ACC112 (cell line): ENCODE measurements around the gene KCNMA1.
A peak's percentile ranks its signal among the peaks of the same experiment; 100 is the strongest.

Experiments
- H2AFZ ChIP-seq: fragments of 200-600 bp; sonication (generic); one replicate; pipeline ENCODE4 v1.6.0; 2017; ENCODE audit warnings: antibody characterized with exemption, low read length; ENCODE audit not compliant: unreplicated experiment
- H3K27ac ChIP-seq: fragments of 200-600 bp; sonication (generic); 2 replicates; pipeline ENCODE4 v1.5.1; 2014; ENCODE audit warnings: low read depth, mild to moderate bottlenecking, antibody characterized with exemption, low read length, moderate library complexity
- H3K27me3 ChIP-seq: fragments of 200-600 bp; sonication (generic); 2 replicates; pipeline ENCODE4 v1.6.1; 2014; ENCODE audit warnings: mild to moderate bottlenecking, antibody characterized with exemption, low read length, moderate library complexity, mixed read lengths; ENCODE audit not compliant: insufficient read depth
- H3K36me3 ChIP-seq: fragments of 200-600 bp; sonication (generic); 2 replicates; pipeline ENCODE4 v1.6.1; 2016; ENCODE audit warnings: mild to moderate bottlenecking, antibody characterized with exemption, low read length, moderate library complexity, mixed read lengths; ENCODE audit not compliant: insufficient read depth
- H3K4me1 ChIP-seq: fragments of 200-600 bp; sonication (generic); one replicate; pipeline ENCODE4 v1.6.1; 2016; ENCODE audit warnings: low read length, mixed read lengths; ENCODE audit not compliant: insufficient read depth, unreplicated experiment, control insufficient read depth
- H3K4me3 ChIP-seq: fragments of 200-600 bp; sonication (generic); 2 replicates; pipeline ENCODE4 v1.5.1; 2014; ENCODE audit warnings: mild to moderate bottlenecking, low read depth, low read length
- H3K79me2 ChIP-seq: fragments of 200-600 bp; sonication (generic); one replicate; pipeline ENCODE4 v1.6.0; 2016; ENCODE audit warnings: low read length; ENCODE audit not compliant: control insufficient read depth, unreplicated experiment, insufficient read depth

Gene KCNMA1

DNA sequence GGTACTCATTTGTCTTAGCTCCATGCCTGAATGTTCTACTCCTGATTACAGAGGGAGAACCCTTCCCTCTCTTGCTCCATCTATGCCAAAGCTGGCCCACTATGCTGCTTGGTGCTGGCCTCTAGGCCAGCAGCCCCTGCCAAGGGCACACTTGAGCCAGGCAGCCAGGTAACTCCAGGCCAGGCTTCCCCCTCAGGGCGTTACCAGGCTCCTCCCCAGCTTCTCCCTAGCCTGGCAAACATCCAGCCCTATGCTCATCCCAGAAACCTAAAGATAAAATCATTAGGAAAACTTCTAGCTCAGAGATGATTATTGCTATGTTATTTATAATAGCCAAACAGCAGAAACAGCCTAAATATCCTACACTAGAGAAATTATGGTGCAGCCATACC is 103.7 kb downstream of the KCNMA1 start:
- Histone ChIP-seq H3K79me2 (peaks cover 2% of the 10 kb centered on the region), H2AFZ (no peak overlapping the region), H3K4me1 (peaks cover 58% of the 10 kb centered on the region), H3K36me3 (no peaks in the 10 kb centered on the region), H3K27me3 (no peaks in the 10 kb centered on the region), H3K27ac (no peak overlapping the region), H3K4me3 (no peak overlapping the region)

DNA sequence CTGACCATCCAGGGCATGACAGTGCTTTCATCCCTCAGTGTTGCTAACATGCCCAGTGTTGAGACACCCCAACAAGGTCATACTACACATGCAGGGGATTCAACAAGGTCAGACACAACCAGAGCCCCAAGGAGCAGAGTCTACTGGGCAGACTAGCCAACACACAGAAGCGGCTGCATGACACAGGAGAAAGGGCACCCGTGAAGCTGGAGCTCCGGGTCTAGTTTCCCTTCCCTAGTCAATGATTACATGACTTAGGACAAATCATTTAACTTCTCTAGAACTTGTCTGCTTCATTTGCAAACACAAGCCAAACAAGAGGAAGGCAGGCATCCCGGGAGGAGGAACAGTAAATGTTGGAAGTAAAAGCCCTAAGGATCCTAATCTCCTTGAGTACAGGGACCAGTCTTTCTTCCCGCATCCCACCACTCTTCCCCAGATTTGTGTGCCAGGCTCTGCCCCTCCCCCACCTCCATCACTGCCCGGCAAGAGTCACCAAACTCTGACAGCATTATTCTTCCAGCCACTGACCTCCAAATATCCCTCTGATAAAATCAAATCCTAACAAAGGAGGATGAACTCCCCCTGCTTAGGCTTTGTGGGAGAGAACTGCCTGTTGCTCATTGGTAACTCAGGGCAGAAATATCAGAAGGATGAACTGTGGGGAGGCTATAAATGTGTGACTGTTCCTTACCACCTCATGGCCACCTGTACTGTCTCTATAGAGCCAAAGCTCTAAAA is 104.3 kb downstream of the KCNMA1 start:
- peaks cover 58% of the 10 kb centered on the region for H3K4me1 ChIP-seq
- H3K36me3 ChIP-seq = no peaks in the 10 kb centered on the region
- H3K27ac ChIP-seq = no peak overlapping the region; the same call in 1 of the 2 replicates
- no peak overlapping the region for H2AFZ ChIP-seq
- no peak overlapping the region for H3K4me3 ChIP-seq
- no peaks in the 10 kb centered on the region for H3K27me3 ChIP-seq
- H3K79me2 ChIP-seq = peaks cover 2% of the 10 kb centered on the region

DNA sequence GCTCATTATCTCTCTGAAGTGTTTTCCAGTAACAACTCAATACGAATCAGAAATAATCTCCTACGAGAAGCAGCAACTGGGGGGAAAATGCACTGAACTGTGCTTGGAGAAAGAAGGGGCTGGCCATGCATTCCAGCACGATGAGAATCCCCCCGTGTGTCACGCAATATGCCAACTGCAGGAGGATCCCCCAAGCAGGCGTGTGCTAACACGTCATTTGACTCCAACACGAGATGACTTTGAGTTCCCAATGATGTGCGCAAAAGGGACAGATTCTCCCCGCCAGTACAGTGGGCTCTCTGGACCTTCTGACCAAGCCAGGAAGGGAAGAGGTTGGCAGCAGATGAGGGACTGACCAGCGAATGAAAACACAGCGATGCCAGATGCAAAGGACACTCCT is 105.5 kb downstream of the KCNMA1 start:
- peak overlapping the region; percentile 74 for H3K27ac ChIP-seq

DNA sequence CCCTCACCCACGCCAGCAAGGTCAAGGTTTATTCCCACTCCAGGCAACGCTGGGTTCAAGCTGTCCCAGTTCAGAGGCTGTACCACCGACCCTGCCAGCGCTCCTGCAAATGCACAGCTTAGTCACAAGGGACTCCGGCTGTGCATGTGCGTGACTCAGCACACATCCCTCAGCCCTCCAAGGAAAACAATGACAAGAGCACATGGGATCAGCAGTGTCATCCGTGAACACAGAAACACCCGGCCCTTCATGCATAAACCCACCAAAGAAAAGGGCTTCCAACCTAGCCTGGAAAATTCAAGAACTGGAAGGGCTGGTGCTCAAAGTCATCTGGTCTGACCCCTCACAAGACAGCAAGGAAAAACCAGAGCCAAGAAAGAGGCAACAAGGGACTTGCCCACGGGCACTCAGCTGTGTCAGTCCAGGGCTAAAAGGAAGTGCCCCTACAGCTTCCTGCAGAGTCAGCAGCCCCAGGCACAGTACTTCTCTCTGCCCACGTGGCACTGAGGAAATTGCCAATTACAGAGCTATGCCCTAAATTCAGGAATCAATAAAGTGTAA is 106.1 kb downstream of the KCNMA1 start:
- H3K36me3 ChIP-seq = no peaks in the 10 kb centered on the region
- H3K4me3 ChIP-seq = peak overlapping the region; percentile 42; the same call in 1 of the 2 replicates
- H3K4me1 ChIP-seq = peaks cover 60% of the 10 kb centered on the region
- H3K27ac ChIP-seq = peak overlapping the region; percentile 74
- H3K27me3 ChIP-seq = no peaks in the 10 kb centered on the region
- H2AFZ ChIP-seq = peak overlapping the region; percentile 39
- peaks cover 2% of the 10 kb centered on the region for H3K79me2 ChIP-seq

More for the DNA sequence above, 105.5 kb downstream of the KCNMA1 start:
- peaks cover 57% of the 10 kb centered on the region for H3K4me1 ChIP-seq
- H3K4me3 ChIP-seq = peak overlapping the region; percentile 42; the same call in 1 of the 2 replicates
- peak overlapping the region; percentile 39 for H2AFZ ChIP-seq
- no peaks in the 10 kb centered on the region for H3K27me3 ChIP-seq
- peaks cover 2% of the 10 kb centered on the region for H3K79me2 ChIP-seq
- H3K36me3 ChIP-seq = no peaks in the 10 kb centered on the region

DNA sequence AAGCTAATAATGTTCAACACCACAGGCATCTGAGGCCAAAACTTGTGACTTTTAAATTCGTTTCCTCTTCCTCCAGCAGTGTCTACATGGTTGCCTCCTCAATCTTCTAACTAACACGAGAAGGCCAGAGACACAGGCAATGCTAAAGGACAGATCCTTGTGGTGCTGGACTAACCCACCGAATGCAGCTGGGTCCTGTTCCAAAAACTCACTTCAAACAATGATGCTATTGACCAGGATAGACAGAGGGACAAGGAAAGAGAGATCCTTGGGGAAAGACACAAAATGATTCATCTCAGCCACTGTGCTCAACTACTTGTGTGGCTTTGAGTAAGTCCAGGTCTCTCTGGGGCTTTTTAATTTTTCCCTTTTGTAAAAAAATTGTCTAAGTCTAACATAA is 107.6 kb downstream of the KCNMA1 start:
- Histone ChIP-seq H3K27me3 (no peaks in the 10 kb centered on the region), H3K4me3 (no peak overlapping the region), H3K27ac (no peak overlapping the region), H3K36me3 (no peaks in the 10 kb centered on the region), H2AFZ (no peak overlapping the region), H3K4me1 (peaks cover 71% of the 10 kb centered on the region), H3K79me2 (peaks cover 2% of the 10 kb centered on the region)

DNA sequence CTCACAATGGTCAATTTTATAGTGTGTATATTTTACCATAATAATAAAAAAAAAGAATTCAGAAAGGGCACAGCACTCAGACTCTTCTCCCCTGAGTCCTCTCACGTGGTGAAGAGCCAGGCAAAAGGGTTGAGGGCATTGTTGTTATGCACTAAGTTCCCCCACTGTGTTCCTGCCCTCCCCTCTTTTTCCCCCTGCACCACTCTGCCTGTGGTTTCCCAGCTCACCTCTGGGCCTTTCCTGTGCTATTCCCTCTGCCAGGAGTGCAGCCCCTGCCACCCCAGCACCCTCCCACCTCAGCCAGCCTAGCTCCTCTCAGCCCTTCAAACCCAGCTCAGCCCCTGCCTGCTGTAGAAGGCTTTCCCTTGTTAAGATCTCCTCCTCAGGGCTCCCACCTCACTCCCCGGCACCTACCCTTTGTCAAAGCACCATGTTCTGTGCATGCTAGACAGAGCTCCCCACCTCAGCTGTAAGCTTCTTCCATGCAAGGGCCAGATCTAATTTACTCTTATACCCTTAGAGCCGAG is 108.5 kb downstream of the KCNMA1 start:
- no peaks in the 10 kb centered on the region for H3K36me3 ChIP-seq
- H3K27me3 ChIP-seq = no peaks in the 10 kb centered on the region
- no peak overlapping the region for H3K4me3 ChIP-seq
- H3K79me2 ChIP-seq = peaks cover 2% of the 10 kb centered on the region
- no peak overlapping the region for H2AFZ ChIP-seq
- H3K27ac ChIP-seq = no peak overlapping the region
- H3K4me1 ChIP-seq = peaks cover 79% of the 10 kb centered on the region

DNA sequence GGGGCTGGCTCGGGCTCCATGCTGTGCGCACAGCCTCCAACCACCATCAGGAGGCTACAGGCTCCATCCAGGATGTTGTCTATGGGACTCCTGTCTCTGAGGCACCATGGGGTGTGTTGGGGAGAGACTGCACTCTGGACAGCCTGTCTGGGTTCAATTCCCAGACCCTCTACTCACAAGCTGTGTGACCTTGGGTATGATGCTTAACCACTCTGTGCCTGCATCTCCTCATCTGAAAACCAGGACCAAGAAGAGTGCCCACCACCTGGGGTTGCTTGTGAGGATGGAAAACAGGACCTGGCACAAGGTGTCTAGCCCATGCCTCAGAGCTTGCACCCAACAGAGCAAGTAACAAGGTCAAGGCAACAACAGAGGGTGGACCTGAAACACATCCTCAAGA is 109.8 kb downstream of the KCNMA1 start:
- peaks cover 73% of the 10 kb centered on the region for H3K4me1 ChIP-seq
- H3K27ac ChIP-seq = no peak overlapping the region
- H3K27me3 ChIP-seq = no peaks in the 10 kb centered on the region
- H3K79me2 ChIP-seq = peaks cover 2% of the 10 kb centered on the region
- H3K4me3 ChIP-seq = no peak overlapping the region
- H3K36me3 ChIP-seq = no peaks in the 10 kb centered on the region
- H2AFZ ChIP-seq = no peak overlapping the region

DNA sequence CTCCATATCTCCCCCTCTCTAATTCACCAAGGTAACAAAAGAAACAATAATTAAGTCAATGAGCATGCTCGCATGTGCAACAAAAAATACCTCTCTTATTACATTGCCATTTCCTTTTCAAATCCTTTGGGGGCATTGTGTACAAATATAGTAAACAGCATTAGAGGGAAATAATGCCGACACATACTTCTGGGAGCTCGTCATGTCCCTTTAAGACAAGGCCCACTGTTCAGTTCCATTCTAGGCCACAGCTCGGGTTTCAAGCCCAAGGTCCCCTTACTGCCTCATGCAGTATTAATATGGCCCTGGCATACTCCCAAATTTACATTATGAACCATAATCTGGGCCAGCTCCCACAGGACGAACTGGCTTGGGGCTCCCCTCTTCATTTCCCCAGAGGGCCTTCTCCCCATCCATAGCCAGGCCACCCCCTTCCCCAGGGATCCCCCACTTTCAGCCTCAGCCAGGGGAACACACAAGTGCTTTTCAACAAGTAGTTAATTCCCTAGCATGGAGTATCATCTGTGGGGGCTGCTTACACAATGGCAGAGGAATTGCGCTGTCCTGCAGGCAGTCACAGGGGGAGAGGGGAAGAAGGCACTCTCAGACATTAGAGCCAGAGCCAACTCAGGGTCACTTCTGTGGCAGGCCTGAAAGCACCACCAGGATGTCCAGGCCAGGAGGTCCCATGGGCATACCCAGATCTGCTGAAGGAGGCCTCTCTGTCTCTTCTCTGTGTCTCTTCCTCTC is 110.6 kb downstream of the KCNMA1 start:
- Histone ChIP-seq H3K36me3 (no peaks in the 10 kb centered on the region), H3K79me2 (peaks cover 2% of the 10 kb centered on the region), H3K27me3 (no peaks in the 10 kb centered on the region), H3K4me1 (peaks cover 65% of the 10 kb centered on the region), H3K27ac (no peak overlapping the region), H3K4me3 (no peak overlapping the region), H2AFZ (no peak overlapping the region)

DNA sequence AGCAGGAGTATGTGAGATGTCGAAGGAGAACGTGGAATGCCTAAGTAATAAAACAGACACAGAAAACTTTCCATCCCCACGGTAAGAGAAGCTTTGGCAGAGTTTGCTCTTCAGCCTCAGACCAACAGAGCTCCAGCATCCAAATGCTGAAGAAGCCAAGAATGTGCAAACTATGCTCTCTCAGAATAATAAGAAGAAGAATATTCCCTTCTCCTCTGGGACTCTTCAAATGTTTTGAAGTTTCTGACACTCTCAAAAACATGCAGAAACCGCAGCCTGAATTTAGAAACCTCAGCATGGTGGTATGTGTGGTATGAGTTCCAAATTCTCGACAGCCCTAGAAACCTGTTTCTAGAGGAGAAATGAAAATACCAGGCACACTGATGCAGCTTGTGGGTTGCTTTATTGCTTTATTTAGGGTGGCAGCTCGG is 113.3 kb downstream of the KCNMA1 start:
- peak overlapping the region; percentile 49 for H3K4me3 ChIP-seq
- H3K79me2 ChIP-seq = no peaks in the 10 kb centered on the region
- H3K27ac ChIP-seq = peak overlapping the region; percentile 35
- peak overlapping the region; percentile 4 for H2AFZ ChIP-seq
- H3K27me3 ChIP-seq = no peaks in the 10 kb centered on the region
- H3K4me1 ChIP-seq = peaks cover 39% of the 10 kb centered on the region
- no peaks in the 10 kb centered on the region for H3K36me3 ChIP-seq

DNA sequence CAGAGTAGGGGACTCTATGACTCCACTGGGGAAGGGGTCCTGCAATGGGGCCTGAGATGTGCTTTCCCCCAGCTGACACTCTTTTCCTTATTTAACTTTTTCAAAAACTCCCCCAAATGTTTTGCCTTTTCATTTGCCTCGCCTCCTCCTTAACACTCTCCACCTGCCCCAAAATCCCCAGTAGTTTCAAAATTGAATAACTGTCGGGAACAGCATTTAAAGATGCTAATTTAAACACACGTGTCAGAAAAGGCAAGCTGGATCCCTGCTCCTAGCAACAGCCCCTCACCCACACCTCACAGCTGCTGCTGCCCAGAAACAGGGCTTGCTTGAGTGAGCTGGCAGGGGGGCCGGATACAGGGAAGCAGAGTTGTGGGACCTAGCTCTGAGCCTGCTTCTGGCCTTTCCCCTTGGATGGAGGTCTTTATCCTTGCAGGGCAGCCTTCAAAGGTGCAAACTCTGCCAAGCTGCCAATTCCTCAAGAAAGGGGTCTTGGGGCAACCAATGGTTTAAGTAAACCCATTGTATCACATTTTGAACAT is 115.3 kb downstream of the KCNMA1 start:
- no peaks in the 10 kb centered on the region for H3K27me3 ChIP-seq
- no peak overlapping the region for H3K27ac ChIP-seq
- H3K79me2 ChIP-seq = no peaks in the 10 kb centered on the region
- no peak overlapping the region for H2AFZ ChIP-seq
- no peaks in the 10 kb centered on the region for H3K36me3 ChIP-seq
- H3K4me1 ChIP-seq = peaks cover 34% of the 10 kb centered on the region
- no peak overlapping the region for H3K4me3 ChIP-seq
